Ovary (tissue), 3 donors: ENCODE data around the gene KCTD5.

Source experiments
- EP300 ChIP-seq: sonication (generic); formaldehyde crosslinking; IDR thresholded peaks from one replicate; pipeline ENCODE4 v1.6.1; 2017; ENCODE audit warnings: antibody characterized with exemption
- POLR2A ChIP-seq: fragments of 450-650 bp; IDR thresholded peaks from one replicate; pipeline ENCODE4 v1.6.1; 2017; ENCODE audit warnings: antibody characterized with exemption, mild to moderate bottlenecking, moderate library complexity
- TF ChIP-seq, protein P1 (sequence below), 3 donors: fragments of 450-650 bp in 2 of 3; fragments of 200-600 bp in 1 of 3; IDR thresholded peaks; one replicate each; pipeline versions ENCODE4 v1.5.1 to v1.8.0; 2016 to 2022; ENCODE audit warnings: antibody characterized with exemption in 3 of 3, mild to moderate bottlenecking in 1 of 3
- donor health status: DM: no; HTN: no; CAD: no.

DNA sequence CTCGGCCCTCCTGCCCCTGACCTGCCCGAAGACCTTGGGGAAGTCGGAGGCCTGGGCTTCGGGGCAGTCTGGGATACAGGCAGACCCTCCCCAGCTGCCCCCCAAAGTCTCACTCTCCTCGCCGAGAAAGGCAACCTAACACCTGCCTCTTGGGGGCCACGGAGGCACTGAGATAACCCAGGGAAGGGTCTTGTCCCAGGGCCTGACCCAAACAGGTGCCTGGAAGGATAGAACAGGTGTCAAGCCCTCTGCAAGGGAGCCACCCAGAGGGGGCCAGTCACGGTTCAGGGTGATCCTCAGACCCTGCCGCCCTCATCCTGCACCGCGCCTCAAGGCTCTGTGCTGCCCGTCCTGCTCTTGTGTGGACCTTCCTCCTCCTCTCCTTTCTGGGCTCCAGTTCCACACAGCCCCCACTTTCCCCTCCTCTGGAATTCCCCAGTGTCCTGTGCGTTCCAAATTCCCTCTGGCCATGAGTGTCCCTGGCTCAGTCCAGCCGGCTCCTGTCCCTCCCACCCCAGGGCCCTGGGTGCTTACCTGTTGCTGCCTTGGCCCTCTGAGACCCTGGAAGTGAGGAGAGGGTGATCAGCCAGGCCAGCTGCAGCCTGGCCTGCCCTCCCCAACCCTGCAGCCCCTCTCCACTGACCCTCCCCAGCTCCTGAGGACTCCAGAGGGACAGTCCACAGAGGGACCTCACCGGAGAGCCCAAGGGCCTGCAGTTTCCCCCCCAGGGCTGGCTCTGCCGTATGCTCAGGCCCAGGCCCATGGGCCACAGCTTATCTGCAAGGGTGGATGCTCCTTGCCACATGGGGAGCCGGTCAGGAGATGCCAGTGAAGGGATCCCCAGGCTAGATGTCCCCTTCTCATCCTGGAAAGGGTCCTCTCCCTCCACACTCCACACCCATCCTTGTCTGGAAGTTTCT is 33.9 kb downstream of the KCTD5 start:
- TF ChIP-seq, protein P1, sequence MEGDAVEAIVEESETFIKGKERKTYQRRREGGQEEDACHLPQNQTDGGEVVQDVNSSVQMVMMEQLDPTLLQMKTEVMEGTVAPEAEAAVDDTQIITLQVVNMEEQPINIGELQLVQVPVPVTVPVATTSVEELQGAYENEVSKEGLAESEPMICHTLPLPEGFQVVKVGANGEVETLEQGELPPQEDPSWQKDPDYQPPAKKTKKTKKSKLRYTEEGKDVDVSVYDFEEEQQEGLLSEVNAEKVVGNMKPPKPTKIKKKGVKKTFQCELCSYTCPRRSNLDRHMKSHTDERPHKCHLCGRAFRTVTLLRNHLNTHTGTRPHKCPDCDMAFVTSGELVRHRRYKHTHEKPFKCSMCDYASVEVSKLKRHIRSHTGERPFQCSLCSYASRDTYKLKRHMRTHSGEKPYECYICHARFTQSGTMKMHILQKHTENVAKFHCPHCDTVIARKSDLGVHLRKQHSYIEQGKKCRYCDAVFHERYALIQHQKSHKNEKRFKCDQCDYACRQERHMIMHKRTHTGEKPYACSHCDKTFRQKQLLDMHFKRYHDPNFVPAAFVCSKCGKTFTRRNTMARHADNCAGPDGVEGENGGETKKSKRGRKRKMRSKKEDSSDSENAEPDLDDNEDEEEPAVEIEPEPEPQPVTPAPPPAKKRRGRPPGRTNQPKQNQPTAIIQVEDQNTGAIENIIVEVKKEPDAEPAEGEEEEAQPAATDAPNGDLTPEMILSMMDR (IDR thresholded peaks at IDR 0.05), result no peak
- TF ChIP-seq POLR2A, result no peak
- TF ChIP-seq EP300, result no peak
